ENCODE measurements around the gene TXNDC12.

GRCh38 chr1:52045236-52045635, 9.8 kb downstream of the TXNDC12 start:
- TF ChIP-seq CTCF (IDR thresholded peaks at IDR 0.05) (no peak), EP300 (IDR thresholded peaks at IDR 0.05) (no peak), POLR2AphosphoS5 (IDR thresholded peaks at IDR 0.05) (no peak), POLR2A (IDR thresholded peaks at IDR 0.05) (no peak)

All from sigmoid colon (tissue), 4 donors.